GM06990 (cell line): ENCODE data around the gene ELAPOR1.

ENCODE experiments used
- DNase-seq: peaks from one replicate; pipeline ENCODE4 v3.0.0-alpha.2; 2011; ENCODE audit not compliant: insufficient read length; ENCODE audit errors: extremely low read depth
- H3K27me3 ChIP-seq: replicated peaks from 2 replicates; pipeline ENCODE4 v1.6.0; 2011; ENCODE audit warnings: low read length; ENCODE audit not compliant: control insufficient read depth, insufficient read depth
- H3K36me3 ChIP-seq: 2 replicates; pipeline ENCODE4 v1.5.1; 2011; ENCODE audit warnings: low read length; ENCODE audit not compliant: control insufficient read depth, insufficient read depth
- H3K4me3 ChIP-seq: replicated peaks from 2 replicates; pipeline ENCODE4 v1.5.1; 2011; ENCODE audit warnings: low read depth, mild to moderate bottlenecking, control low read depth, low read length
- CTCF ChIP-seq: IDR thresholded peaks from 2 replicates; pipeline ENCODE4 v1.5.1; 2011; ENCODE audit warnings: low read length, control low read depth, mild to moderate bottlenecking, inconsistent platforms; ENCODE audit not compliant: insufficient read depth, poor library complexity, severe bottlenecking

ELAPOR1 gene

GRCh38 chr1:109104364-109105151, 9.4 kb upstream of the ELAPOR1 start:
- Histone ChIP-seq H3K4me3 (no peak overlapping the region), H3K36me3 (no peaks in the 10 kb centered on the region), H3K27me3 (no peaks in the 10 kb centered on the region)
- TF ChIP-seq CTCF: no peak
- DNase-seq: no peak

DNA sequence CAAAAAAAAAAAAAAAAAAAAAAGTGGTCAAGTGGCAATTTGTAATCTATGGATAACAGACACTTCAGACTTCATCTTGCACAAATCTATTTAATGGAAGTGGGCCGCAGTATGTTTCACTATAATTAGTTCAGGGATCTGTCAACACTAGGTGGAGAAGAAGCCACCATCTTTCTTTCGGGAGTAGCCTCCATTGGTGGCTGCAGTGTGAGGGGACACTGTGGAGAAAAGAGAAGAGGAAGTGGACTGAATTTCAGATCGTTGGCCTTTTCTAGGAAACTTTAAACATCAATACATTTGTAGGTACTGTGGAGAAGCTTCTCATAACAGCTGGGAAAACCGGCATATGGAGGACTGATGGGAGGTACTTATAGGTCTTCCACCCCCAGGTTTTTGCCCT, 8.0 kb upstream of the ELAPOR1 start:
- H3K4me3 ChIP-seq: no peak overlapping the region
- DNase-seq: no peak
- H3K27me3 ChIP-seq: no peaks in the 10 kb centered on the region
- TF ChIP-seq CTCF: no peak
- H3K36me3 ChIP-seq: no peaks in the 10 kb centered on the region

DNA sequence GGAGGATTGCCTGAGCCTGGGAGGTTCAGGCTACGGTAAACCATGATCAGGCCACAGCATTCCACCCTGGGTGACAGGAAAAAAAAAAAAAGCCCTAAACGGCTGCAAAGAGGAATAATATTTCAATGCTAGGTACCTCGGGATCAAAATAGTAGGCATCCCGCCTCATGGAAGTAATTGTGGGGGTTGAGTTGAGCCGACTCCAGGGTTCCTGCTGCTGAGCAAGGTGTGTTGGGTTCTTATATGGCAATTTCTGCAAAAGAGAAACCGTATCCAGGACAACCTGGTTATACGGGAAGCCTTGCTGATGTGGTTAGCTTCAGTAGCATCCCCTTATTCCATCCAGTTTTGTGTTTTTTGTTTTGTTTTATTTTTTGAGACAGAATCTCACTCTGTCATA, 6.1 kb upstream of the ELAPOR1 start:
- no peak for DNase-seq
- TF ChIP-seq CTCF: no peak
- H3K4me3 ChIP-seq: no peak overlapping the region
- no peaks in the 10 kb centered on the region for H3K36me3 ChIP-seq
- H3K27me3 ChIP-seq: no peaks in the 10 kb centered on the region; the same call in 1 of the 2 replicates

DNA sequence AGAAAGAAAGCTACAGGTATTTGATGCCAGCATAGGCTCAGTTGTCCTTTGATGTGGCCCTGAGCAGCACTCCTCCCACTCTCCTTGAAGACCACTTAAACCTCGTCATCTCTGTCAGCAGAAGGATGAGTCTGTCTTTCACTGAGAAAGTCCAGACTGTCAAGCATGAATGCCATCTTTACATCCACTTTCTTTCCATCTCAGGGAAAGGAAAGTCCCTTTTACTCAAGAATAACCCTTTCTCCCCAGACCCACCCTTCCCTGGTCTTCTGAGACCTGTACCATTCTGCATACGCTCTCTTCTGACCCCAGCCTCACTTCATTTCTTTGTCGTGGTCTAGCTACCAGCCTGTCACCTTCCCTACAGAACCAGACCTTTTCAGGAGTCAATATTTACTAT, 4.0 kb upstream of the ELAPOR1 start:
- Histone ChIP-seq H3K27me3 (no peaks in the 10 kb centered on the region; the same call in none of the 2 replicates), H3K36me3 (no peaks in the 10 kb centered on the region), H3K4me3 (no peak overlapping the region)
- DNase-seq: no peak
- TF ChIP-seq CTCF: no peak

DNA sequence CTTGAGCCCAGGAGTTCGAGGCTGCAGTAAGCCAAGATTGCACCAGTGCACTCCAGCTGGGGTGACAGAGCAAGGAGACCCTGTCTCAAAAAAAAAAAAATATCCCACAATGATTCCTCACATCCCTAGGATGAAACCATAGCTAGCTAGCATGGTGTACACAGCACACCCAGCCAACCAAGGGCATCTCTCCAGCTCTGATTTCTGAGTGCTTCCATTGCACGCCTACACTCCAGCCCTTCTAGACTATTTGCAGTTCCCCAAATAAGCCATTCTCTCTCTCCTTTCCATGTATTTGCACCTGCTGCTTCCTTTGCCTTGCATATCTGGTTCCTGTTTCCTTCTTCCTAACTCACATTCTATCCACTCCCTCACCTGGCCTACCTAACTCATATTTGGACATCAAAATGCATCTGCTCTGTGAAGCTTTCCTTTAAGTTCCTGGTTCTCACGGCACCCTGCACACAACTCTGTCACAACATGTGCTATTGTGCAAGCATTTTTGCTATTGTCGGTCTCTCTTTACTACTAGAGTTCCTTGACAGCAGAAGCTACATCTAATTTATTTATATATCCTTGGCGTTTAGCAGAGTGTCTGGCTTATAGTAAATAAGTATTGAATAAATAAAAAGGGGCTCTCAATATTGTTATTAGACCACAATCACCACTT, 2.4 kb upstream of the ELAPOR1 start:
- no peak for DNase-seq
- Histone ChIP-seq H3K27me3 (no peaks in the 10 kb centered on the region; the same call in none of the 2 replicates), H3K36me3 (no peaks in the 10 kb centered on the region), H3K4me3 (no peak overlapping the region)
- no peak for TF ChIP-seq CTCF
